Effector memory CD8-positive, alpha-beta T cell (primary cell): ENCODE results near the gene GDPD3.

Source experiments
- ATAC-seq: fragments of 150-1000 bp; cut with Tn5 transposase; replicated peaks from 2 replicates; pipeline ENCODE4 v1.10.0; 2021; ENCODE audit warnings: mild to moderate bottlenecking, moderate library complexity
- DNase-seq, 3 experiments: peaks; one replicate each; pipeline ENCODE4 v3.0.0; 2021
- H3K27ac Mint-ChIP-seq, 2 donors: one replicate each; pipeline ENCODE4 v1.8.0; 2022; ENCODE audit warnings: mild to moderate bottlenecking in 2 of 2, mixed read lengths in 2 of 2, moderate library complexity in 2 of 2
- H3K27me3 Mint-ChIP-seq, 2 donors: one replicate each; pipeline ENCODE4 v1.8.0; 2022; ENCODE audit warnings: mixed read lengths in 2 of 2
- H3K36me3 Mint-ChIP-seq: one replicate; pipeline ENCODE4 v1.8.0; 2022; ENCODE audit warnings: mild to moderate bottlenecking, moderate library complexity, mixed read lengths; ENCODE audit not compliant: insufficient read depth
- H3K4me1 Mint-ChIP-seq, 2 donors: one replicate each; pipeline ENCODE4 v1.8.0; 2022; ENCODE audit warnings: low read depth in 2 of 2, mixed read lengths in 2 of 2
- H3K4me3 Mint-ChIP-seq, 2 donors: one replicate each; pipeline ENCODE4 v1.8.0; 2022; ENCODE audit warnings: mild to moderate bottlenecking in 2 of 2, mixed read lengths in 2 of 2, moderate library complexity in 2 of 2
- H3K9me3 Mint-ChIP-seq, 2 donors: one replicate each; pipeline ENCODE4 v1.8.0; 2022; ENCODE audit warnings: mixed read lengths in 2 of 2

GDPD3 gene

DNA sequence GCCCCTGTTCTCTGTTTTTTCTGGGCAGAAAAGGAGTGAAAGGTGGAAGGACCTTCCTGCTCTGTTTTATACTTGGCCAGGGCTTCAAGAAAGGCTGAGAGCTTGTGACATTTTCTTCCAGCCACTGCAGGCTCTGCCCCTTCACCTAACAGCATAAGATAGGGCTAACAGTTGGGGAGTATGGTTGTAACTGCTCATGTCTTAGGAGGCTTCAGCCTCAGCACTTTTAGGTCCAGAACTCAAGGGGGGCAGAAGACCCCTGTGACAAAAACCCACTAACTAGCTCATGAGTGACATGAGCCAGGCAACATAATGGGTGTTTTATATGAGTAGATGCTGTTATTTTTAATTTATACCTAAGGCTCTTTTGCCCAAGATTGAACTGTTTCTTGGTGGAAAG, 42.8 kb downstream of the GDPD3 start:
- H3K4me3 Mint-ChIP-seq: no peak overlapping the region
- H3K36me3 Mint-ChIP-seq: peaks cover 72% of the 10 kb centered on the region
- DNase-seq (no peak), ATAC-seq (no peak)
- H3K4me1 Mint-ChIP-seq: peaks cover 30 to 34% of the 10 kb centered on the region in 2 donors
- no peaks in the 10 kb centered on the region for H3K27me3 Mint-ChIP-seq
- no peaks in the 10 kb centered on the region for H3K9me3 Mint-ChIP-seq
- H3K27ac Mint-ChIP-seq: peak overlapping the region in 1 of 2 donors; percentile 58

GRCh38 chr16:30069611-30070462, 43.5 kb downstream of the GDPD3 start:
- no peaks in the 10 kb centered on the region for H3K9me3 Mint-ChIP-seq
- no peak overlapping the region for H3K4me3 Mint-ChIP-seq
- peaks cover 30 to 34% of the 10 kb centered on the region in 2 donors for H3K4me1 Mint-ChIP-seq
- H3K27ac Mint-ChIP-seq: peak overlapping the region in 1 of 2 donors; percentile 82
- peaks cover 79% of the 10 kb centered on the region for H3K36me3 Mint-ChIP-seq
- ATAC-seq (no peak), DNase-seq (no peak)
- H3K27me3 Mint-ChIP-seq: no peaks in the 10 kb centered on the region

DNA sequence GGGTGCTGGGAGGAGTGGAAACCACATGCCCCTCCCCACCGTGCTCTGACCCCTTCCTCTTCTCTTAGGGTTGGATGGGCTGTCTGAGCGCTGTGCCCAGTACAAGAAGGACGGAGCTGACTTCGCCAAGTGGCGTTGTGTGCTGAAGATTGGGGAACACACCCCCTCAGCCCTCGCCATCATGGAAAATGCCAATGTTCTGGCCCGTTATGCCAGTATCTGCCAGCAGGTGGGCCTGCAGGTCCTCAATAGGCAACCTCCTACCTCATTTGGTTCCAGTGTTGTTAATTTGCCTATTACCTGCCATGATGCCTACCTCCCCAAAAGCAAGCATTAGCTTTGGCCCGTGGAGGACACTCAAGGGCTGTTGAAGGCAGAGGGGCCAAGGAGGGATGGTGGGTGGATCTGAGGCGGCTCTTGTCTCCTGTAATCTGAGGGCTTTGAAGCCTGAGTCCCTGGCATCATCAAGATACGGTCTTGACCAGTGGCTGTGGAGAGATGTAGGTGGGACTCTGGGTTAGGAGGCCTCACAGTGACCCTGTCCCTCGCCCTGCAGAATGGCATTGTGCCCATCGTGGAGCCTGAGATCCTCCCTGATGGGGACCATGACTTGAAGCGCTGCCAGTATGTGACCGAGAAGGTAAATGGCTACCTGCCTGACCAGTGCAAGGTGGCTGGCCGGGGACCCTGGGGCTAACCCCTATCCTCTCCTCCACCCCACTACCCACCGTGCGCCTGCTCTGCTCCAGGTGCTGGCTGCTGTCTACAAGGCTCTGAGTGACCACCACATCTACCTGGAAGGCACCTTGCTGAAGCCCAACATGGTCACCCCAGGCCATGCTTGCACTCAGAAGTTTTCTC, 44.4 kb downstream of the GDPD3 start:
- ATAC-seq (no peak), DNase-seq (peak; percentile 48 to 62 (median 56))
- H3K9me3 Mint-ChIP-seq: no peaks in the 10 kb centered on the region
- peak overlapping the region in 1 of 2 donors; percentile 82 for H3K27ac Mint-ChIP-seq
- peak overlapping the region; percentile 13 to 40 for H3K4me3 Mint-ChIP-seq
- peaks cover 85% of the 10 kb centered on the region for H3K36me3 Mint-ChIP-seq
- H3K4me1 Mint-ChIP-seq: peaks cover 32 to 38% of the 10 kb centered on the region in 2 donors
- no peaks in the 10 kb centered on the region for H3K27me3 Mint-ChIP-seq

GRCh38 chr16:30068333-30068732, 45.0 kb downstream of the GDPD3 start:
- peaks cover 86% of the 10 kb centered on the region for H3K36me3 Mint-ChIP-seq
- no peaks in the 10 kb centered on the region for H3K27me3 Mint-ChIP-seq
- ATAC-seq (no peak), DNase-seq (no peak)
- H3K4me3 Mint-ChIP-seq: peak overlapping the region; percentile 15 to 40
- H3K4me1 Mint-ChIP-seq: peaks cover 36 to 44% of the 10 kb centered on the region in 2 donors
- H3K9me3 Mint-ChIP-seq: no peaks in the 10 kb centered on the region
- H3K27ac Mint-ChIP-seq: peak overlapping the region in 1 of 2 donors; percentile 82

DNA sequence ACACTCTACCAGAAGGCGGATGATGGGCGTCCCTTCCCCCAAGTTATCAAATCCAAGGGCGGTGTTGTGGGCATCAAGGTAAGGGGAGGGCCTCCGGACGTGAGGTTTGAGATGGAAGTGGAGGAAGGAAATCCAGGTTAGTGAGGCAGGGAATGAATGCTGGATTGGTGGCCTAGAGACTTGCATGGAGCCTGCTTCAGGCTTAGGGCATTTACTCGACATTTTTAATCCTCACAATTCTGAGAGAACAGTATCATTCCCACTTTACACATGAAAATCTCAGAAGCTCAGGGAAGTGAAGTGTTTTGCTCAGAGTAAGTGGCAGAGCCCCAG, 45.8 kb downstream of the GDPD3 start:
- Mint-ChIP-seq H3K27me3 (no peaks in the 10 kb centered on the region), H3K9me3 (no peaks in the 10 kb centered on the region), H3K4me1 (peaks cover 36 to 44% of the 10 kb centered on the region in 2 donors), H3K36me3 (peaks cover 81% of the 10 kb centered on the region), H3K27ac (peak overlapping the region in 1 of 2 donors; percentile 95), H3K4me3 (peak overlapping the region; percentile 94 to 96)
- DNase-seq (no peak), ATAC-seq (no peak)

- H3K4me1 Mint-ChIP-seq: peaks cover 36 to 41% of the 10 kb centered on the region in 2 donors
Observed at GRCh38 chr16:30066761-30067583, 46.4 kb downstream of the GDPD3 start.

DNA sequence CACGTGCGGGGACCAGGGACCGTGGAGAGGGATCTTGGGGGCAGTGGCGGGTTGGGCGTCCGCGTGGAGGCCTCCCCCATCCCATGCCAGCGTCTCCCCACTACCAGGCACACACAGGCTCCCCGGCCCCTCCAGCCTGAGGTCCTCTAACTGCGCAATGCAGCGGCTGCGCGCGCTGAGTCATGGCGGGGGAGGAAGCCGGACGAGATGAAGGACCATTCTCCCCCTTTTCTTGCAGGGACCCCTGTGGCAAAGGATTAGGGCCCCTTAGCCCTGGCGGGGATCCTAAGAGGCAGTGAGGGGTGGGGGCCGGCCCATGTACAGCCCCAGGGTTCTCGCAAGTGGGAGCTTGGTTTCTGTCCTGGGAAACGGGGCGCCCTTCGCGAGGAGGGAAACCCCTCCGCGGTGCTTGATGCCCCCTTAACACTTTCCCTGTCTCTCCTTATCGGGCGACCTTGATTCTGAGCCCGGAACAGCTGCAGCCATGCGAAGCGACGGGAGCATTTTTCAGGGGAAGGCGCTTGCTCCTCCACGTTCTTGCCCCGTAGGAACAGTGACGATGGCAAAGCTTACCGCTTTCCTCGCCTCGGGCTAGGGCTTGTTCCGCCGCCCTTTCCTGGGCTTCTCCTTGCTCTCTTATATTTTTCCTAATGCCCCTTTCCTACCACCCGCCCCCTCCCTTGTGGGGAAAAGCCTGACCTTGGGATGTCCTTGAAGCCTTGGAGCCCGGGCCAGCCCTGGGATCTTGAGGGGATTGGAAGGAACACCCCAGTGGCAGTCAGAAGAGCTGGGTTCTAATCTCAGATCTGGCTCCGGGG, 47.2 kb downstream of the GDPD3 start:
- Mint-ChIP-seq H3K4me3 (peak overlapping the region; percentile 94 to 96), H3K27me3 (no peaks in the 10 kb centered on the region), H3K4me1 (peaks cover 36 to 41% of the 10 kb centered on the region in 2 donors), H3K27ac (peak overlapping the region; percentile 95 to 97), H3K9me3 (no peaks in the 10 kb centered on the region), H3K36me3 (peaks cover 68% of the 10 kb centered on the region)
- DNase-seq (no peak), ATAC-seq (no peak)

More at GRCh38 chr16:30066761-30067583, 46.4 kb downstream of the GDPD3 start:
- Mint-ChIP-seq H3K4me3 (peak overlapping the region; percentile 94 to 96), H3K36me3 (peaks cover 77% of the 10 kb centered on the region), H3K27me3 (no peaks in the 10 kb centered on the region), H3K27ac (peak overlapping the region; percentile 95 to 97), H3K9me3 (no peaks in the 10 kb centered on the region)
- DNase-seq (no peak), ATAC-seq (no peak)

DNA sequence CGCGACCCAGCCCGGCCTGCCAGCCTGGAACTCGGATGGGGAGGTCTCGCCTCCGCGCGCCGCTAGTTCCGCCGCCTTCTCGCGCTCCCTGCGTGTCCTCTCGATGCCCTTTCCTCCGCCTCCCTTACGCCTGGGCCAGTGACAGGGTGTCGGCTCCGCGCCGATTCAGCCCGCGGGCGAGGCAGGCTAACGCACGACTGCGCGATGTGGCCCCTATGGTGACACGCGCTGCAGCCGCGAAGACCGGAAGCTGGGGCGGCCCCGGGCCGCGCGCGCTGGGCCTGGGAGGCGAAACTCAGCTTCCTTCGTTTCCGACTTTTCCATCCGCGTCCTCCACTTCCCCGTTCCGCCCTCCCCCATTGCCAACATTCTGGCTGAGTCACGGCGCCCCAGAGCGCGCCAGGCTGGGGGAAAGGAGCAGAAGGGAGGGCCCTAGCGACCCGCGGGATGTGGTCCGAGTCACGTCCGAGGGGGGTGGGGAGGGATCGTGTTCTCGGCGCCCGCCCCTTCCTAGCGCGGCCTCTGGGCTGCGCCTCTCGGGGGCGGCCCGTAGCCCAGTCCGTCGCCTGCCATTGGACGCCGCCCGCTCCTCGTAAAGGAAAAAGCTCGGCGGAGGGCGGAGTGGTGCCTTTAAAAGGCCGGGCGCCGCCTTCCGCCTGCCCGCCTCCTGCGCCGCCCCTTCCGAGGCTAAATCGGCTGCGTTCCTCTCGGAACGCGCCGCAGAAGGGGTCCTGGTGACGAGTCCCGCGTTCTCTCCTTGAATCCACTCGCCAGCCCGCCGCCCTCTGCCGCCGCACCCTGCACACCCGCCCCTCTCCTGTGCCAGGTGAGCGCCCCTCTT, 48.0 kb downstream of the GDPD3 start, which contains the start of gene ALDOA:
Gene ALDOA, plus strand, starts transcription at position 659 of the 841 bp plus-strand sequence. CDS start 1,138 bp downstream, outside the sequence.
- H3K4me3 Mint-ChIP-seq: peak within 1 kb of the TSS; percentile 94 to 96
- peak within 1 kb of the TSS; percentile 95 to 97 for H3K27ac Mint-ChIP-seq
- peaks cover 63% of the 10 kb centered on the region for H3K36me3 Mint-ChIP-seq
- no peaks in the 10 kb centered on the region for H3K9me3 Mint-ChIP-seq
- peaks cover 36 to 38% of the 10 kb centered on the region in 2 donors for H3K4me1 Mint-ChIP-seq
- DNase-seq: peak; percentile 90 to 93 (median 91)
- peak; percentile 81 for ATAC-seq
- H3K27me3 Mint-ChIP-seq: no peaks in the 10 kb centered on the region

- H3K36me3 Mint-ChIP-seq: peaks cover 57% of the 10 kb centered on the region
- no peaks in the 10 kb centered on the region for H3K27me3 Mint-ChIP-seq
- H3K27ac Mint-ChIP-seq: peak overlapping the region; percentile 95 to 97
- DNase-seq (no peak), ATAC-seq (no peak)
- no peaks in the 10 kb centered on the region for H3K9me3 Mint-ChIP-seq
- peaks cover 33% of the 10 kb centered on the region in 2 donors for H3K4me1 Mint-ChIP-seq
- H3K4me3 Mint-ChIP-seq: peak overlapping the region; percentile 94 to 96
Observed at GRCh38 chr16:30064729-30065101, 48.6 kb downstream of the GDPD3 start.

DNA sequence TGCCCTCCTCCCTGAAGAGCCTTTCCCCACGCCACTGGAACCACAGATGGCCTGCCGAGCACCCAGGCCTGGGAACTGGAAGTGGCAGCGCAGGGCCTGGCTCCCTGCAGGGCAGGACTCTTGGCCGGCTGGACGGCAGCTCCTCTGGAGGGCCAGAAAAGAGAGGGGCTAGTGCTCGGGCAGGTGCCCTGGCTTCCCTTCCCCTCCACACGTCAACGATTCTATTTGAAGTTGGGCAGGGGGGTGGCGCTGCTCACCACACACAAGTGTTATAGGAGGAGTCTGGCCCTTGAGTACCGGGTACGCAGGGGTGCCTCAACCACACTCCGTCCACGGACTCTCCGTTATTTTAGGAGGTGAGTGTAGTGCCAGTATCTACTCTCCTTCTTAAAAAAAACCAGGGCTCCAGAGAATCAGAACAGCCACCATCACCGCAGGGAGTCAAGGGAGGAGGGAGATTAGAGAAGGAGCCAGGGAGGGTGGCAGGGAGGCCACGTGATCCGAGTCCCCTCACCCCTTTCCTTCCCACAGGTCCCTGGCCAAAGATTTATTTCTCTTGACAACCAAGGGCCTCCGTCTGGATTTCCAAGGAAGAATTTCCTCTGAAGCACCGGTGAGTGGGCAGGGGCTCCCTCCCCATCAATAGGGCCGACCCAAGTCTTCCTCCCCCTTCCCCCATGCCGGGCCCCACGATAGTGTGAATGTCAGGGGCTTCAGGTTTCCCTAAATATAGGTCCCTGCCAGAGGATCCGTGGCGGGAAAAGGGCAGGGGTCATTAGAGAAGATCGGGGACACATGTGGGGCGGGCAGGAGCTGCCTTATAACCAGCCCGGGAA, 49.2 kb downstream of the GDPD3 start:
- Mint-ChIP-seq H3K9me3 (no peaks in the 10 kb centered on the region), H3K27me3 (no peaks in the 10 kb centered on the region), H3K36me3 (peaks cover 51% of the 10 kb centered on the region), H3K4me1 (peaks cover 29 to 30% of the 10 kb centered on the region in 2 donors), H3K27ac (peak overlapping the region; percentile 95 to 97), H3K4me3 (peak overlapping the region; percentile 94 to 96)
- peak; percentile 6 for ATAC-seq
- peak; percentile 40 to 52 (median 44) for DNase-seq
